ENCODE data around the gene CAPN15.

GRCh38 chr16:502179-502943 is 25.2 kb upstream of the CAPN15 start:
- TF ChIP-seq TAF1 (IDR thresholded peaks at IDR 0.05; ENCODE audit: low read depth) (no peak), CEBPB (IDR thresholded peaks at IDR 0.05) (no peak), MAX (IDR thresholded peaks at IDR 0.05) (no peak), RAD21 (IDR thresholded peaks at IDR 0.05; ENCODE audit: low read depth) (no peak), REST (IDR thresholded peaks at IDR 0.05; ENCODE audit: low read depth) (no peak), EP300 (IDR thresholded peaks at IDR 0.05; ENCODE audit: borderline replicate concordance) (no peak), TEAD4 (IDR thresholded peaks at IDR 0.05) (no peak), YY1 (IDR thresholded peaks at IDR 0.05; ENCODE audit: low read depth) (no peak), EGR1 (IDR thresholded peaks at IDR 0.05) (no peak), CREB1 (IDR thresholded peaks at IDR 0.05; ENCODE audit: low read depth) (no peak), NFIC (IDR thresholded peaks at IDR 0.05) (no peak), USF1 (IDR thresholded peaks at IDR 0.05) (no peak)

Measured in Ishikawa (cell line).